ENCODE measurements around the gene LRMDA. TPM values are rescaled to one million over a fixed set of nuclear protein-coding genes. Genes with fewer than 3 reads are reported as not detected.
"Not testable (repeated sequence)": the region's sequence is repeated elsewhere in the genome, so short reads cannot be mapped to it uniquely, and the experiment has no call there.

Gene LRMDA
- total RNA-seq, 1 donor from 2014 or later, result 4.5 TPM

DNA sequence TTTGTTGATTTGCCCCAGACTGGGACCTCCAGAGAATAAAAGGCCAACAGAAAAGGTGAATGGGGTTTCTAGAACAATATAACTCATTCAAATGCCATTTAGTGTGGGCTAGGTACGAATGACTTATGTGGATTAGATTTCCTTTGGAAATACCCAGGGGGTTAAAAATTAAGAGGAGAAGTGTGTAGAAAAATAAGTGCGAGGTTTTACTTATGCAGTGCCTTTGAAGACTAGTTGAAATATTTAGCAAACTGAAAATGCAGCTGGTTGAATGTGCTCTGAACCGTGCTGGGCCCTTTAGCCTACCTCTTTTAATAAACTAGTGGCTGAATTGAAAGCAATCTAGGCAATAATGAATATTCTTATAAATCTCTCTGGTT lies 180.6 kb downstream of the LRMDA start:
- intact Hi-C loops (cut with DNase I), result no loop called here
- DNase-seq (ENCODE audit: low spot score), result no peak

DNA sequence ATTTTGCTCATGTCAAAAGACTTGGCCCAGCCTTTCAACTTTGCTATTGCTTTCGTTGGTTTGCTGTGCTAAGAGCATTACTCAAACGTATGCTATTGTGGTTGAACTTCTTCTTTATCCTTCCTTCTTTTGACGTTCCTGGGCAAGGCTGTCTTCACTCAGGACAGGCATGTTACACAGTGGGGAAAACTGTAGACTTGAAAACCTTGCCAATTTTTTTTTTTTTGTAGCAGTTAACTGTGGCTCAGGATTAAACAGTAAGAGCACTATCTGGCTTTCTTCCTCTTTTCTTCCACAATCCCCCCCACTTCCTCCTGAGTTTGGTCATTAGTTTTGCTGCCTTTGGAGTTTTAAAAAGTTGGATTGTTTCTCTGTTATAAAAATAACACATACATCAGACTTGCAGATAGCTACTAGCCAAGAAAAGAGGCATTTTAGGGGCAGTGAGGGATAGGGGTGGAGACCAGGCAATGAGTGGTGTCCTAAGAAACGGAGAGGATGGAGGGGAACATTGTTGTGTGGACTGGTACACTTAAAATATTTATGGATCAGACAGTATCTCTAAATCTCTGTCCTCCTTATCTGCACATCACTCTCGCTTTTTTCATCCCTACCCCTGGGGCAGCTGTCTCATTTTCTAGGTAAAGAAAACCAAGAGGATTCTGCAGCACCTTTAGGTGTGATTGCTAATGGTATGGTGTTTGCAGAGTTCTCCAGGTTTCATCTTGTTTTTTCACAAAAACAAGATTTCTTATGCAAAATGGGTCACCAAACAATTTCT lies 181.7 kb downstream of the LRMDA start:
- no peak for DNase-seq (ENCODE audit: low spot score)
- intact Hi-C loops (cut with DNase I), result no loop called here

DNA sequence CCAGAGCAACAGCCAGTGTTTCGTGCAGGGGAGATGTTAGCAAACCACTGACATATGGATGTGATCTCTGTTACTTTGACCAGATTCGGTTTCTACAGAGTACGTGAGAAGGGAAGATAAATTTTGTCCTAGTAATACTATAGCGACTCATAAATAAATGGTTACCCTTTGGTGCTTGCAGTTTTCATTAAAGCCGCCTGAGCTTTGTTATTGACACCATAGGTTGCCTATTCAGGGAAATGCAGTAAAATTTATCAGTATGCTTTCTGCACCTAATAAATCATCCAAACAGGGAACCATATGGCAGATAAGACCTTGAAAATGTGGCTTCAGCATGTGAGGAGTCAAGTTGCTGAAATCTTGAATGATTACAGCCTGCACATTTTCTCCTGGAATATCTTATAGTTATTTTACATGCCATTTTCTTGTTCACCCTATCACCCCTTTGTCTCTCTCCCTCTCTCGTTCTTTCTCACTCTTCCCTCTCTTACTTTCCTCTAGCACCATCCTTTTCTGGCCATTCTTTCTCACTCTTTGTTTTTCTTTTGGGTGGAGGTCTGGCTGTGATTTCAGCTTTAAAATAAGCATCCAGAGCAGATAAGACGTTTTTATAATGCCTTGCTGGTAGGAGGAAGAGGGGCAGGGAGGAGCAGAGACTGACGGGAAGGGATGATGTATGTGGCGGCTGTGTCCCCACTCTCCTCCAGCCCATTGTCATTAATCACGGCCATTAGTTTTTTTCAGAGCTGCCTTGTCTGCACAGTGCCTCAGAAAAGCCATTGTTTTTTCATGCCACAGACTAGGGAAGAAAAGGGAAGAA lies 182.5 kb downstream of the LRMDA start:
- intact Hi-C loops (cut with DNase I), result no loop called here
- DNase-seq (ENCODE audit: low spot score), result no peak

DNA sequence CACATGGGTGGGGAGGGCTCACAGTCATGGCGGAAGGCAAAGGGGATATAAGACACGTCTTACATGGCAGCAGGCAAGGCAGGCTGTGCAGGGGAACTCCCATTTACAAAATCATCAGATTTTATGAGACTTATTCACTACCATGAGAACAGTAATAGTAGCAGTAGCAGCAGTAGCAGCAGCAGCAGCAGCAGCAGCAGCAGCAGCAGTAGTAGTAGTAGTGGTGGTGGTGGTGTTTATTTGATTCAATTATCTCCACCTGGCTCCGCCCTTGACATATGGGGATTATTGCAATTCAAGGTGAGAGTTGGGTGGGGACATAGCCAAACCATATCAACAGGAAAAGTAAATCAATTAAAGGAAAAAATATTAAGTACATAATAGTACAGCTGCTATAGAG lies 184.7 kb downstream of the LRMDA start:
- intact Hi-C loops (cut with DNase I), result no loop called here
- no peak for DNase-seq (ENCODE audit: low spot score)

DNA sequence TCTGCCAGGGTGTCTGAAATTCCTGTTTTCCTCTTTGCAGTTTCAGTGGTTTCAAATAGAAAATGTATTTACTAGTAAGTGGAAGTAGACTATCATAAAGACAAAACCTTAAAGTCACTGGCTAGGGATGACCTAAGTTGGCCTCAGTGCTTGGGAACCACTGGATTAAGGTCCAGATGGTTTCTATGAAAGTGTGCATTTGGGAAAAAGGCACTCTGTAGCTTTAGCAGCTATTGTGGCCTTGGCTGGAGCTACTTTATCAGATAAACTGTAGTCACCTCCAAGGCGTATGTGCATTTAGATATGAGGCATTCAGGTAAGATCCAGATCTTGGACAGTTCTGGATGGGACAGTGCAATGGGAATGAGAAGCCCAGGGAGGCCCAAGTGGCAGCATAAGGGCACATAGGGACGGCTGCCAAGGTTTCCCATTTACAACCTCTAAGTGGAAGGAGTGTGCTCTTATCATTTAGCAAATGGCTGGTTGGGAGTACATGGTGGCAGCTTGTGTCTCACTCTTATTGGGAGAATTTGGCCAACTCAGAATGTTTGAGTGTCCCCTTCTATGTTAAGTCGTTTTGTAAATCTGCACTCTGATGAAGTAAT lies 185.6 kb downstream of the LRMDA start:
- intact Hi-C loops (cut with DNase I), result no loop called here
- DNase-seq (ENCODE audit: low spot score), result no peak

DNA sequence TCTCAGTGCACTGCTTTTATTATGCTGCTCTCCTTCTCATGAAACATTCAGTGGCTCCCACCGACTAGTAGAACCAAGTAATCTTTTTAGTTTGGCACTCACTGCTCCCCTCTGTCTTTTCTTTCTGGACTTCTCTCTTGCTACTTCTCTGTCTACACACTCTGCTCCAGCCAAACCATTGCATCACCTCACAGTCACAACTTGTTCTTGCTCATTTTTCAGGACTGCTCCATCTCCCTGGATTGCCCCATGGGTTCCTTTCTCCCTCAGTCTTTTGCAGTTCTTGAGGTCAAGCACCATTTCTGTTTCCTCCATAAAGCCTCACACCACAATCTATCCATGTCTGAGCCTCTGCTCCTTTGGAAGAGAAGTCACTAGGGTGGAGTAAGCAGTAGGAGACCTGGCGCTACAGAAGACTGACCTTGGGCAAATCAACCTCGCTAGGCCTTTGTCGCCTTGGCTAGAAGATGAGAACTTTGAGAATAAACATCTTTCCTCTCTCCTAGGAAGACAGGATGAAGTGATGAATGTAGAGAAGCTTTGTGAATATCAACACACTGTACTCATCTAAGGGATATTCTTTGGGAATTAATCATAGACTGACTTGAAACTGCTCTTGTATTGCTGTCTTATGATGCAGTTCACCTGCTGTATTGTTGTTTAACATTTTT lies 186.2 kb downstream of the LRMDA start:
- intact Hi-C loops (cut with DNase I), result no loop called here
- DNase-seq (ENCODE audit: low spot score), result no peak

DNA sequence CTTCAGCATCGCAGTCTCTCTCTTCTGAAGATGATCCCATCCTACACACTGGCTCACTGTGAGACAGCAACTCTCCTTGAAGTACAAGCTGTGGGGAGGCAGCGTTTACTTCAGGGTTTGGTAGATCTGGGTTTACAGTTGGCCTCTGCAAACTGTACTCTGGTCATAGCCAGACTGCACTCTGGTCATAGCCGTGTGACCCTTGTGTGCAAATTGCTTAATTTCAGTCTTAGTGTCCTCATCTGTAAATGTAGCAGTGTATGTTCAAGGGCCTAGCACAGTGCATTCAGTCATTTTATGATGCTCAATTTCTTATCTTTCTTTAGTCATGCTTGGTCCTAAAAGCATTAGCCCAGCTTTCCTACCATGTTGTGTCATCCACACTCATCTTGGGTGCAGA lies 188.2 kb downstream of the LRMDA start:
- intact Hi-C loops (cut with DNase I), result no loop called here

DNA sequence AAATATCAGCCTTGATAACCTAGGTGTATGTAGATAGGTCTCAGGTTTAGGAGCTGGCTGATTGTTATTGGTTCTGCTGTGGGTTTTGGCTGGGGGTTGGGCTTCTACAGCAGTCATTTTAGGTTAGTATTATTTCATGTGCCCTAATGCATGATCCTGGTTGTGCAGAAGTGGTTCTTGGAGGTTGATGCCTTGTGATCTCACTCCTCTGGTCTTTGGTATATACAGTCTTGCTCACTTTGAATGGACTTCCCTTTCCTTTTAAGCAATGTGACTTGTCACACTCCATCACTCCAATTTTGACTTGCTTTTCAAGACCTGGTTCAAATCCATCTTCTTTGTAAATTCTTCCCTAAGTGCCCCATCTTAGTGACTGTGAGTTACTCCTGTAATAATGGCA lies 188.9 kb downstream of the LRMDA start:
- intact Hi-C loops (cut with DNase I), result no loop called here
- no peak for DNase-seq (ENCODE audit: low spot score)

More for the DNA sequence above, 188.2 kb downstream of the LRMDA start:
- no peak for DNase-seq (ENCODE audit: low spot score)

DNA sequence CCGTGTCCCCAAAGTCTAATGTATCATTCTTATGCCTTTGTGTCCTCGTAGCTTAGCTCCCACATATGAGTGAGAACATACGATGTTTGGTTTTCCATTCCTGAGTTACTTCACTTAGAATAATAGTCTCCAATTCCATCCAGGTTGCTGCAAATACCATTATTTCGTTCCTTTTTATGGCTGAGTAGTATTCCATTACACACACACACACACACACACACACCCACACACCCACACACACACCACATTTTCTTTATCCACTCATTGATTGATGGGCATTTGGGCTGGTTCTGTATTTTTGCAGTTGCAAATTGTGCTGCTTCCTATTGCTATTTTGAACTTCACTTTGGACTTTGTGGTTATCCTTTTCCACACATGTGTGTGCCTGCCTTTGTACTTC lies 189.6 kb downstream of the LRMDA start:
- DNase-seq (ENCODE audit: low spot score); intact Hi-C loops (cut with DNase I): not testable (repeated sequence)

DNA sequence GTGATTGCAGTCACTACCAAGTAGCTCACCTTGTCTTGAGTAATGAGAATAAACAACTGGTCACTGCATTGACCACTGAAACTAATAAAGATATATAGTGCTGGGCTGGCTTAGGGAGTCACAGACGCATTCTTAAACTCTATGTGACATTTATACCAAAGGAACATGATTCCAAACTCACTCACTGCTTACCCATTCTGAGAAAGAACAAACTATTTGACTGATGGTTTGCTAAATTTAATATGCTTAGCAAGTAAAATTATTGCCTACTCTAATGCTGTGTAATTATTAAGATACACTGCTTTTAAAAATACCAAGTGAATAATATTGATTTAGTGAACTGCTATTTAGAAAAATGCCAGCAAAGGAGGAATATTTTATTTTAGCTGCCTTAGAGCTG lies 191.1 kb downstream of the LRMDA start:
- intact Hi-C loops (cut with DNase I), result no loop called here
- no peak for DNase-seq (ENCODE audit: low spot score)

DNA sequence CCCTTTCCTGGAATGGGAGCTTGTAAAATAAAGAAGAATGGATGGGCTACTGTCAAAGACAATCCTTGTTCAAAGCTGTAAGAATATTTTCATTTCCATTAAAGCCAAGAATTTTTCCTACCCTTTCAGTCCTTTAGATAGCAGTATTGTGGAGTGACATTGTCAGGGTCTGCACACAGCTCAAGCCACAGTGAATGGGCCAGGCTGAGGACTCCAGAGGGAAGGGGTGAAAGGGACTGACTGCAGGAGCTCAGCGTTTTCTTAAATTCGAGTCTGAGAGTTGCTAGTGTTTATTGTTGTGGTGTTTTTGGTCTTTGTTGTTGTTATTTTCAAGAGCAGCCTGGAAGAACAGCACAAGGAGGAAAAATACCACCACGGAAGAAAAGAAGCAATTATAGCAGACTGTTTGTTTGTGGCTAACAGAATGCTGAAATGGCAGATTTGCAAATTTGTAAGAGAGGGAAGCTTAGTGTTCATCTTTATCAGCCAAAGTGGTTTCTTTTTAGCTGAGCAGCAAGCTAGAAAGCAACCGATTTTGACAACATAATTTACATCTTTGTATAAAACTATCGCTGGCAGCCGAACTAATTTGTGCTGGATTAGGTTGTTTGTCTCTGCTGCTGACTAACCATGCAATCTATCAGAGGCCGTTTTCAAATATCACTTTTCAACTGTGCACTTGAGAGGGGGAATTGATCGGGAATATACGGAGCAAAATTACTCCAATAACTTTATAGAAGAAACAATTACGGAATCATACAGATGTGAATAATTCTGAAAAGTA lies 192.1 kb downstream of the LRMDA start:
- no peak for DNase-seq (ENCODE audit: low spot score)
- intact Hi-C loops (cut with DNase I), result no loop called here

DNA sequence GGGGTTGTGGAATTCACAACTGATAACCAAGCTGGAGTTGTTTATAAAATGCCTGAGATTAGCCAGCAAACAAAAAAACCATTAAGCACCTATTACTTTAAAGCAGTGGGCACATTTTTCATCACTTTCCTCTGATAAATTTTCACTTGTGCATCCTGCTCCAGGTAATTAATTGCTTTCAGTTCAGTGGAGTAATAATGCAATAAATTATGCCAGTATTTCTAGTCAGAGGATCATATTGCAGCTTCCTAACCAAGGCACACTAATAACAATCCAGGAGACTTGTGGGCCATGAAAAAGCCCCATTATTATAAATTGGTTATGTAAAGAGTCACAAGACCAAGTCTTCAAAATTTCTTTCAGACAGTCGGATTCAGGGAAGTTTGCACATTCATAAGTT lies 193.2 kb downstream of the LRMDA start:
- intact Hi-C loops (cut with DNase I), result no loop called here
- DNase-seq (ENCODE audit: low spot score), result no peak

DNA sequence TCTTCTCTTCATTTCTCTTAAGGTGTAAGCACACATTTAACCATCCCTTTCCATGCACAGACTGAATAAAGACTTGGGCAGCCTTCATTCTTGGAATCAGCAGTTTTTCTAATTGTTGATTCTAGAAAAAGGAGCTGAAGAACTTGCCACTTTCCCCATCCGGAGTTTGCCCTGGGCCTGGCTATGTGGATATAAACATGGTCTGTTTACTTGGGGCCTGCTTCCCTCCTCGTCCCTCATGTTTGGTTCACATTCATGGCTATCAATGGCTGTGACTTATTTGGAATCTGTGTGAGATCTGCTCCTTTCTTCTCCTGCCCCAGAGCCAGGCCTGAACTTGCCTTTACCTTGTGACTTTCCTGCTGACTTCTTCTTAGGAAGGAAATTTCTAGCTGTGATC lies 199.3 kb downstream of the LRMDA start:
- intact Hi-C loops (cut with DNase I), result no loop called here
- no peak for DNase-seq (ENCODE audit: low spot score)

DNA sequence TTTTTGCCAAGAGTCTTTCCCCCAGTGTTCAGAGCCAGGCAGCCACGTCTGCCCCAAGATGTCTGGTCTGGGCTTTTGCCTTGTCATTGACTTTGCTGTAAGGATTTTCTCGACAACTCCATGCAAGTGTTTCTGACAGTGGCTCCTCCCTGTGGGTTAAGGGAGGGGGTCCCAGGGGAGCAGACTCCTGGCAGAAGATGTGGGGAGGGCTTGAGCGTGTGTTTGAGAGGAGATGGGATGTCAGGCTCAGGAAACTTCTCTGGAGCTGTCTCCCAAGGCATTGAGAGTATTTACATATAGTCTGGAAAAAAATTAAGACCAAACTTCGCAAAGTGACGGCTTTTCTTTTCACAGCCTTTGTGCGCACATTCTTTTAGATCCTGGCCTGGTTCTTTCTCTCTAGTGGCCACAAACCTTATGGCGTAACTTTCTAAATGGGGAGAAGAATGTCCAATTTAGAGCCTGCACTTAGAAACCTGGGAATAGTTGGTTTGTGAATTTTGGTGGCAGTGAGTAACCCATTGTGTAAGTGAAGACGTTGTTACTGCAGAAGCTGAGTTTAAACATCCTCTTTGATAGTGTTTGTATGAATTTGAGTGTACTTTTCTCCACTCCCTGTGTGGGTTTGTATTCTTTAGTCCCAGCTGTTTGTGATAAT lies 201.5 kb downstream of the LRMDA start:
- intact Hi-C loops (cut with DNase I), result no loop called here
- no peak for DNase-seq (ENCODE audit: low spot score)

DNA sequence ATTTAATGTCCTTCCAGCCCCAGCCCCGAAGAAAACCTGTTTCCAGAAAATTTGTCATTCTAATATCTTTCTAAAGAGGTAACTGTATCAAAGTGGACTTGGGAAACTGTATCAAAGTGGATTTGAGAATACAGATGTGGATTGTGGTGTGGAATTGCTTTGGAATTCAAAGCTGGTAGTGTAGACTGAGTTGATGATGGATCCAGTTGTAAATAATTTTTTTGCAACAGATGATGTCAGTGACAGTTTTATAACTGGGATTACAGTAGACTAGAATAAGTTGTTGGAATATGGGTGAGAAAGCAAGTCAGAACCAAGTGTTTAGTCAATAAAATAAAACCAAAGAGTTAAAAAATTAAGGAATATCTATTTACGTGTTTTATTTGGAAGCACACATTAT lies 202.1 kb downstream of the LRMDA start:
- DNase-seq (ENCODE audit: low spot score), result no peak
- intact Hi-C loops (cut with DNase I), result no loop called here

DNA sequence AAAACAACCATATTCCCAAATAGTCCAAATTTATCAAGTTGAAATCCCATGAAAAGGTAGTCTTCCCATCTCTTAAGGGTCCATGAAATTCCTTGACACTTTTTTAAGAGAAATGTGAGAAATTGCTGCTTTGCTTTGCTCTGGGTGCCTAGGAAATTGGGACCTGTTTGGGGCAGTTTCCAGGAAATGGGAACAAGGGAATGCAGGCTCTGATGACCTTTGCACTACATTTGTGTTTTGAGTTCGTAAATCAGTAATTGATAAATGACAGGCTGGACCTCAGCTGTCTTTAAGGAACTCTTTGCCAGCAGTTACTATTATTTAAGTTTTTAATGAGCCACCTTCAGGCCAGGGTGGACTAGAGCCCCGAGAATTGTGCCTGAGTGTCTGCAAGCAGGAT lies 203.5 kb downstream of the LRMDA start:
- intact Hi-C loops (cut with DNase I), result no loop called here
- no peak for DNase-seq (ENCODE audit: low spot score)

DNA sequence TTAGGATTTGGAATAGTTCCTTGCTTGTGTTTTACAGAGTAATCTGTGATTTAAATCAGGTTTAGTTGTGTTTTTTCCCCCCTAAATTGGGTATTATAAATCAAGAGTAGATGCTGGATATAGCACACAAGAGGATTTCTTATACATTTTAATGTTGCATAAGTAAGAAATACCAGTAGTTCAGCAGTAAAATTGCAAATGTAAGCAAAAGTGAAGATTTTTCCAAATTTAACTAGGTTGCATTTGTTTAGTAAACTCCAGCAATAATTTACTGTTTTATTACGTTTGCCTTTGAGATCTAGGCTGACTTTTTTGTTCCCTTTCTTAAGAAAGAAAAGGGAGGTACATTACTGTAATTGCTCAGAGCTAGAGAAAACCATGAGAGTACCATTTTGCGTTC lies 207.3 kb downstream of the LRMDA start:
- intact Hi-C loops (cut with DNase I), result no loop called here
- DNase-seq (ENCODE audit: low spot score), result no peak

DNA sequence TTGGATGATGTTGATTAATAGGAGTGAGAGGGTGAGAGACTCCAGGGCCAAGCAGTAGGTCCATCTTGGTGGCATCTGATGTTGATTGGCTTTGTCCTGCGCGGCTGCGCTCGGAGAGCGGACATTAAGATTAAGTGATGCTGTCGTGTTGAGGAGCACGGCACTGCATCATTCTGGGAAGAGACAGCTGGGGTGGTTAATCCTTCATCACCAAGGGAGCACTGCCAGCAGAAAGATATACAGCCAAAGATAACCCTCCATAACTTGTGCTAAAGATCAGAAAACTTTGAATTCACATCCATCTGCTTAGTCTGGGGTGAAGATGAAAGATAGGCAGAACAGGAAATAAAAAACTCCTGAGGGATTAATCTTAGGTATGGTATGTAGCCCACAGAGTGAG lies 208.3 kb downstream of the LRMDA start:
- intact Hi-C loops (cut with DNase I), result no loop called here
- no peak for DNase-seq (ENCODE audit: low spot score)

DNA sequence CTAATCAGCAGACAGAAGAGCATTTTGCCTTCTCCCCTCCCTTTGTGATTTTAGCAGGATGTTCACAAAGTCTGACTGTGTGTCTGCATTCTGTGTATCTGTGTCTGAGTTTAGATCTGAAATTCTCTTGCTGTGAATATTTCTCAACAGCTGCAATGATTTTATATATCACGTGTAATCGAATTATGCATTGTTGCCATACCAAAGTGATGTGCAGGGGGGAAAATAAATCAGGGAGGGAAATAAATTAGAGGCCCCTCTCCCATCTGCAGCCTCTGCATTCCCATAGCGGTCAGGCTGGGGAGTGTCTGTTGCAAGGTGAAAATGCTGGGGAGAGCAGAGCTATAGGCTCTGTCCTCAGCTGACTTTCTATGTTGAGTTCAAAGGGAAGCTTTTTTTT lies 209.0 kb downstream of the LRMDA start:
- intact Hi-C loops (cut with DNase I), result no loop called here
- DNase-seq (ENCODE audit: low spot score), result no peak
